Thoracic aorta (tissue), 2 donors: ENCODE data around the gene ROBO1. TPM values are rescaled to one million over a fixed set of nuclear protein-coding genes. Genes with fewer than 3 reads are reported as not detected.

ENCODE experiments used
- ATAC-seq: fragments of 150-250 bp; one replicate; pipeline ENCODE4 v1.8.0; 2017; ENCODE audit warnings: low read depth; ENCODE audit not compliant: insufficient number of reproducible peaks, low FRiP score
- DNase-seq: peaks from one replicate; pipeline ENCODE4 v3.0.0-alpha.2; 2020; ENCODE audit warnings: low spot score
- H3K27ac ChIP-seq, 2 donors: fragments of 200-600 bp; sonication (generic); 1 replicate in 1 of 2; 2 replicates in 1 of 2; pipeline ENCODE4 v1.5.1; 2016; ENCODE audit warnings: mild to moderate bottlenecking in 2 of 2, moderate library complexity in 2 of 2
- H3K27me3 ChIP-seq: fragments of 200-600 bp; sonication (generic); replicated peaks from 2 replicates; pipeline ENCODE4 v1.6.0; 2016; ENCODE audit warnings: mild to moderate bottlenecking; ENCODE audit not compliant: insufficient read depth
- H3K36me3 ChIP-seq: fragments of 200-600 bp; sonication (generic); one replicate; pipeline ENCODE4 v1.5.1; 2016
- H3K4me1 ChIP-seq, 2 donors: fragments of 200-600 bp; sonication (generic); 1 replicate in 1 of 2; 2 replicates in 1 of 2; pipeline versions ENCODE4 v1.5.1 to v1.6.0; 2016; ENCODE audit warnings: low read depth in 2 of 2, mild to moderate bottlenecking in 1 of 2; ENCODE audit not compliant: control insufficient read depth in 1 of 2
- H3K4me3 ChIP-seq: fragments of 200-600 bp; sonication (generic); 2 replicates; pipeline ENCODE4 v1.5.1; 2016; ENCODE audit warnings: mild to moderate bottlenecking
- H3K9me3 ChIP-seq: fragments of 200-600 bp; sonication (generic); 2 replicates; pipeline ENCODE4 v1.5.1; 2016
- total RNA-seq, 2 donors: library from RNA; depleted of rRNA; stranded (reverse); fragments of >200 nt; gene quantifications; one replicate each; pipeline versions ENCODE4 v1.1.0 to v1.2.3, GENCODE V29; 2016
- TF ChIP-seq, protein P1 (sequence below): fragments of 200-600 bp; sonication (generic); IDR thresholded peaks from one replicate; pipeline ENCODE4 v1.5.1; 2019; ENCODE audit warnings: antibody characterized with exemption

ROBO1 gene
- total RNA-seq, 2 donors from 2014 or later, result 13.3 to 24.4 TPM

DNA sequence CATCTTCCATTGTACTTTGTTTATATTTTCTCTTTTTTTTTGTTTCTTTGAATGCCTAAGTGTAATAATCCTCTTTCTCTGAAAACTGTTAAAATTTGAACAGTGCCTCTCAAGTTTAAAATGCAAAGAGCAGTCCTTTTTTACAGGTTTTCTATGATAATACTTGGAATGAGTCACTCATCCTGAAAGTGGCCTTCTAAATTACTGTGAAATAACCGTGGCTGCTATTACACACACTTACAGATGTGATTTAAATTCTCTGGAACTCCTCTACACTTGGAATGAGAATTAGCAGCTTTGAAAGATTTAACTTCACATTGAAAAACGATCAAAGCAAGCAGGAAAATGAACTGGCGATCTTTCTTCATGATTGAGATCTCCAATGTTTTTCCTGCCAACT, 105.9 kb downstream of the ROBO1 start:
- no peak for DNase-seq
- Histone ChIP-seq H3K36me3 (no peaks in the 10 kb centered on the region), H3K4me1 (no peaks in the 10 kb centered on the region), H3K27ac (no peak overlapping the region), H3K4me3 (no peak overlapping the region), H3K27me3 (no peaks in the 10 kb centered on the region), H3K9me3 (no peaks in the 10 kb centered on the region)
- no peak for ATAC-seq
- TF ChIP-seq, protein P1, sequence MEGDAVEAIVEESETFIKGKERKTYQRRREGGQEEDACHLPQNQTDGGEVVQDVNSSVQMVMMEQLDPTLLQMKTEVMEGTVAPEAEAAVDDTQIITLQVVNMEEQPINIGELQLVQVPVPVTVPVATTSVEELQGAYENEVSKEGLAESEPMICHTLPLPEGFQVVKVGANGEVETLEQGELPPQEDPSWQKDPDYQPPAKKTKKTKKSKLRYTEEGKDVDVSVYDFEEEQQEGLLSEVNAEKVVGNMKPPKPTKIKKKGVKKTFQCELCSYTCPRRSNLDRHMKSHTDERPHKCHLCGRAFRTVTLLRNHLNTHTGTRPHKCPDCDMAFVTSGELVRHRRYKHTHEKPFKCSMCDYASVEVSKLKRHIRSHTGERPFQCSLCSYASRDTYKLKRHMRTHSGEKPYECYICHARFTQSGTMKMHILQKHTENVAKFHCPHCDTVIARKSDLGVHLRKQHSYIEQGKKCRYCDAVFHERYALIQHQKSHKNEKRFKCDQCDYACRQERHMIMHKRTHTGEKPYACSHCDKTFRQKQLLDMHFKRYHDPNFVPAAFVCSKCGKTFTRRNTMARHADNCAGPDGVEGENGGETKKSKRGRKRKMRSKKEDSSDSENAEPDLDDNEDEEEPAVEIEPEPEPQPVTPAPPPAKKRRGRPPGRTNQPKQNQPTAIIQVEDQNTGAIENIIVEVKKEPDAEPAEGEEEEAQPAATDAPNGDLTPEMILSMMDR, result no peak

DNA sequence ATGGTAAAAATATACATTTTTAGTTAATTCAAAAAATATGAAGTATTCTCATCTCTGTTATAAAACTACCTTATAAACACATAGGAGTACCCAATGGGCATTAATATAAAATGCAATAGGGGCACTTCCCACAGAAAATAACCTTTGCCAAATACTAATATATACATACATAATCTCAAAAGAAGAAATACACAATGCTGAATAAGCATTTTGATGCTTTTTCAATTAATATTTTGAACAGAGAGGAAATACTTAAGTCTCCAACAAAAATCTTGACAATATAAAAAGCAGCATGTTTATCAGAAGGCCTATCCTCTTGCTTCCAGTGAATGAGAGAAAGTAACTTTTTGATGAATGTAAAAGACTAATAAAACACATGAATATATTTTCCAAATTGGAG, 110.7 kb downstream of the ROBO1 start:
- Histone ChIP-seq H3K4me1 (no peaks in the 10 kb centered on the region), H3K27ac (no peak overlapping the region), H3K4me3 (no peak overlapping the region), H3K9me3 (no peaks in the 10 kb centered on the region), H3K27me3 (no peaks in the 10 kb centered on the region), H3K36me3 (no peaks in the 10 kb centered on the region)
- ATAC-seq (no peak), DNase-seq (no peak)
- TF ChIP-seq, protein P1, result no peak

DNA sequence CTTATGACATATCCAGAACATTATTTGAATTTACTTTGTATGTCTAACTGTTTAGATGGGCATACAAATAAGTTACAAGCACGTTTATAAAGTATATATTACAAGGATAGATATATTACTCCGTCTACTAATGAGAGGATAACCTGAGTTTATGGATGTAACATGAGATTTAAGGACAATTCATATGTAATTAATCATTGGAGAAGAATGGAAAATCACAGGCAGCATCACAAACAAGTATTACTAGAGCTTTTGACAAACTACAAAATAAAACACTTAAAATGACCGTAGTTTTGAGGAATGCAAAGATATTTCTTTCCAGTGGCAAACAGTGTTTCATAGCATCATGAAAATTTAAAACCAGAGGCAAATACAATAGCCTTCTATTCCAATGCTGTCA, 113.8 kb downstream of the ROBO1 start:
- H3K9me3 ChIP-seq, result no peaks in the 10 kb centered on the region
- no peak overlapping the region for H3K4me3 ChIP-seq
- no peaks in the 10 kb centered on the region for H3K36me3 ChIP-seq
- H3K27me3 ChIP-seq, result no peaks in the 10 kb centered on the region
- no peak for DNase-seq
- ATAC-seq, result no peak
- TF ChIP-seq, protein P1, result no peak
- no peaks in the 10 kb centered on the region for H3K4me1 ChIP-seq
- H3K27ac ChIP-seq, result no peak overlapping the region

DNA sequence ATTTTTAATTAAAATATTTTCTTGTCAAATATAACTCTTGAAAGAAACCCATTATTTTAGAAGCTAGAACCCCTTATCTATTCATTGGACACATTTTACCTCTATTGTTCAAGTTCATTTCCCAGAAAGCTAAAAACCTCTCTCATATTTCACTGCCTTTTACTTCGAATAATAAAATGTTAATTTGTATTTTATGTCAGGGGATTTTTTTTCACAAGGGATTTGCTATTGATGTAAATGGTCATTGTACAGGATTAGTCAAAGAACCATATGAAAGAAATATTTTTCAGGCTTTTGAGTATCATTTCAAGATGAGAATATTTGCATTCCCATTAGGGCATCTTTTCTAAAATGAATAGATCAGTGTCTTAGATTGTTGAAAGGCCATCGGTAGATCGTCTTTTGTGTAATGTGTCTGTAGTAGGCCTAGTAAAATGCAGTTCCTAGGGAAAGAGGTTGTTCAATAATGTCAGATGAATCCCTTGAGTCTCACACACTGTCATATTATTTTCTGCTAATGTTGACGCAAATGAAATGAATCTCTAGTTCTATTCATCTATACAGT, 114.5 kb downstream of the ROBO1 start:
- TF ChIP-seq, protein P1, result no peak
- Histone ChIP-seq H3K9me3 (no peaks in the 10 kb centered on the region), H3K4me1 (no peaks in the 10 kb centered on the region), H3K36me3 (no peaks in the 10 kb centered on the region), H3K27ac (no peak overlapping the region), H3K4me3 (no peak overlapping the region), H3K27me3 (no peaks in the 10 kb centered on the region)
- ATAC-seq (no peak), DNase-seq (no peak)

DNA sequence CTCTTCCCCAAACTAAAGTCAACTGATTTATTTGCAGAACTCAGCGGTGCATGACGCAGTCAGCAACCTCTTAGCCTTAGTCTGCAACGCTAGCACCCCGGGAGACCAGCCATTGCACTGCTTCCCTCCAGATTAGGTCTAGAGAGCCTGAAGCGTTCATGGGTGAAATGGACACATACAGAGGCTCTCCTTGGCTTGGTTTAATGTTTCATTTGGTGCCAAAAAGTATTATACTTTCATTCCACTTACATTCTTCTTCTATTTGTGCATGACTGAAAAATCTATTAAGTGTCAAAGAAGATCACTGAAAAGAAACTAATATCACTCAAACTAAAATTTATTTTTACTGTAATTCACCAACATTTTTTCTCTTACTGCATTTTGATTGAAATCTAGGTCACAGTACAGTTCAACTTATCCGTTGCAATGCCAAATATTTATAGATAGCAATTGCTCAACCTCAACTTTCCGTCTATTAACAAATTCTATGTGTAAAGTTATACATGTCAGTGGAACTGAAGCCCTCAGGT, 116.2 kb downstream of the ROBO1 start:
- Histone ChIP-seq H3K27me3 (no peaks in the 10 kb centered on the region), H3K9me3 (no peaks in the 10 kb centered on the region), H3K4me1 (no peaks in the 10 kb centered on the region), H3K36me3 (no peaks in the 10 kb centered on the region), H3K4me3 (no peak overlapping the region), H3K27ac (no peak overlapping the region)
- ATAC-seq (no peak), DNase-seq (no peak)
- TF ChIP-seq, protein P1, result no peak
